Dedifferentiated amniotic fluid mesenchymal stem cell (primary cell): ENCODE results near the gene COA8.

Source experiments
- DNase-seq: peaks from one replicate; pipeline ENCODE4 v3.0.0-alpha.2; 2016; ENCODE audit errors: extremely low spot score

COA8 gene

GRCh38 chr14:103623308-103623707 lies 60.5 kb downstream of the COA8 start:
- no peak for DNase-seq

DNA sequence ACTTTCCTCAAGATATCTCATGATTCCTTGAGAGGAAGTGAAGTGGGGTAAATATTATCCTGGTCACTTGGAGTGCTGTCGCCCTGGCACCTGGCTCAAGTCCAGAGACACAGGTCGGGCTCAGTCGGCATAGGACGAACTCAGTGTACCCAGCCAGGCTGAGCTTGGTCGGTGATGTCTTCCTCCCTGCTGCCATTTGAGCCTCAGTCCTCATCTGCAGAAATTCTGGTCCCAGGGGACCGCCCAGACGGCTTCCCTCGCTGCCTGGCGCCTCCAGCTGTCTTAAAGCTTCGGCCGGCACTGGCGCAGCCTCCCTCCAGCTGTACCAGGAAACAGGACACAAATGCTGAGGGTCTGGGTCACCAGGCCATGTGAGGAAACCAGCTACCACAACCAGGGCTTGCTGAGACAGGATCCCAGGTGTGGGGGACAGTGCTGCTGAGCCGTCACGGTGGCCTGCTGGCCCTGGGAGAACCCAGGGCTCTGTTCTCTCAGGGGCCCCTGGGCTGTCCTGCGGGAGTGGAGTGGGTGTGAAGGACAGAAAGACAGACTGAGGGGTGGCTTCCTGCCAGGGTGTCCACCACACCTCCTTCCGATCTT lies 61.2 kb downstream of the COA8 start:
- DNase-seq = no peak

- DNase-seq = peak; percentile 52
These were observed 62.1 kb downstream of the COA8 start for GRCh38 chr14:103624860-103625259.

DNA sequence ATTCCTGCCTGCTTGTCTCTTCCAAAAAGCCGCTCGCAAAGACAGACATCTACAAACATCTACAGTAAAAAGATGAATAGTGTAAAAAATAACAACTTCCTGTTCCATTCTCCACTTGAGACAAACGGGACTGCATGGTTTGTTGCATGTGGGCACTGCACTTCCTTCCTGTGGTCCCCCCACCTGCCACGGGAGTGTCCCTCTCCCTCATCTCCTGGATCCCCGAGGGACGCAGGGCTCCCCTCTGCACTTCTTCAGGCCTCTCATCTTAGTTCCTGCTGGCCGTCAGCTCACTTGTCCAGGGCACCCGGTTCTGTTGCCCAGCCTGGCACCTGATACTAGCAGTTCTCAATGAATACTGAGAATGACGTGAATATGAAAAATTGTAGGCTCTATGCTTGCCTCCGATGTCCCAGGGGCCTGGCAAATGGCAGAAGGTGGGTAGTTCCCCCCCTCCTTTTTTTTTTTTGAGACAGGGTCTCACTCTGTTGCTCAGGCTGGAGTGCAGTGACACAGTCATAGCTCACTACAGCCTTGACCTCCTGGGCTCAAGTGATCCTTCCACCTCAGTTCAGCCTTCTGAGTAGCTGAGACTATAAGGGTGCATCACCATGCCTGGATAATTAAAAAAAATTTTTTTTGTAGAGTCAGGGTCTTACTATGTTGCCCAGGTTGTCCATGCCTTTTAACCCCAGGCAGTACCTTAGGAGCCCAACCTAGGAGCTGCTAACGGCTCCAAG lies 62.8 kb downstream of the COA8 start:
- DNase-seq = no peak

DNA sequence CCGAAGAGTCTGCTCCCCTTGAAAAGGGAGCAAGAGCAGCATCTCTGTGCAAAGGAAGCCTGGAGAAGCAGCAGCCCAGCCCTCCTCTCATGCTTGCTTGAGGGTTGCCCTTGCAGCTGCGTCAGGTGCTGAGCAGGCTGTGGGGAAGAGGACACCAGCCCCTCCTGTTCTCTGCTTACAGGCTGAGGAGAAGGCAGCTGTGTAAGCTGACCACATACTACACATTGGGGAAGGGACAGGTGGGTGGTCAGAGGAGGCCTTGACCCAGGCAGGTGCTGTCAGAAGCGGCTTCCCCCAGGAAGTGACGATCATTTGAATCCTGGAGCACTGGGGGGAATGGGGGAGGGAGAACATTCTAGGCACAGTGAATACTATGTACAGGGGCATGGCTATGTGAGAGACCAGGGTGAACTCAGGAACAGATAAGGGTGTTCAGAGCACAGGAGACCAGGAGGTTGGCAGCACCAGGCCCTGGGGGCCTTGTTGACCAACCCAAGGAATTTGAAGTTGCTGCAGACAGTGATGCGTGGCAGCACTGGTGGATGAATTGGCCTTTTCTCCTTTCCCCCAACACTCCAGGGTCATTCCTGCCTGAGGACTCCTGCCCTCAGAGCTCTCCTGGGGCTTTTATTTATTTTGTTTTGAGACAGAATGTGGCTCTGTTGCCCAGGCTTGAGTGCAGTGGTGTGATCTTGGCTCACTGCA lies 63.5 kb downstream of the COA8 start:
- no peak for DNase-seq

DNA sequence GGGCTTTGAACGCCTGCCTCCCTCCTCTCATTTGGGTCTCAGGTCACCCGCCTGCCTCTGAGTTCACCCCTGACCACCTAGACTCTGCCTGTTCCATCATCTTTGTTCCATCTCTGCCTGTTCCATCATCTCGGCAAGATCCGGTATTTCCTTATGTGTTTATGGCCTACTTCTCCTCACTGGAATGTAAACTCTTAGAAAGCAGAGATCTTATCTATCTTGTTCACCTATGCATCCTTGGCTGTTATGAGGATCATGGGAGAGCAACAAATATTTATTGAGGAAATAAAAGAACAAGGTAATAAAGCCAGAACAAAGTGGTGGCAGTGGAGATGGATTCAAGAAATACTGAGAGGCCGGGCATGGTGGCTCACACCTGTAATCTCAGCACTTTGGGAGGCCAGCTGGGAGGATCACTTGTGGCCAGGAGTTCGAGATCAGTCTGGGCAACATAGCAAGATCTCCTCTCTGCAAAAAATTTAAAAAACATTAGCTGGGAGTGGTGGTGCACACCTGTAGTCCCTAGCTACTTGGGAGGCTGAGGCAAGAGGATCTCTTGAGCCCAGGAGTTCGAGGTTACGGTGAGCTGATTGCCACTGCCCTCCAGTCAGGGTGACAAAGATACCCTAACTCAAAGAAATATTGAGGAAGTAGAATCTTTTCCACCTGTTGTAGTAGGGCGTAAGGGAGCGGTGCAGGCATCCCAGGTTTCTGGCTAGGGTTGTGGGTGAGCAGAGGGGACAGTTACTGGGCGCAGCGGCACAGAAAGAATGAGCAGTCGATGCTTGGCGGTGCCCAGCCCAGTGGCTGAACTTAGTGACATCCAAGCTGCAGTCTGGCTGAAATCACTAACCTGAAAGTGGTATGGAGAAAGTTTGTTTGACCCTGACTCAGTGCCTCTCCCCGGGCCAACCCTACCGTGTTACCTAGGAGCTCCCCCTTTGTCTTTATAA lies 64.6 kb downstream of the COA8 start:
- DNase-seq = no peak

DNA sequence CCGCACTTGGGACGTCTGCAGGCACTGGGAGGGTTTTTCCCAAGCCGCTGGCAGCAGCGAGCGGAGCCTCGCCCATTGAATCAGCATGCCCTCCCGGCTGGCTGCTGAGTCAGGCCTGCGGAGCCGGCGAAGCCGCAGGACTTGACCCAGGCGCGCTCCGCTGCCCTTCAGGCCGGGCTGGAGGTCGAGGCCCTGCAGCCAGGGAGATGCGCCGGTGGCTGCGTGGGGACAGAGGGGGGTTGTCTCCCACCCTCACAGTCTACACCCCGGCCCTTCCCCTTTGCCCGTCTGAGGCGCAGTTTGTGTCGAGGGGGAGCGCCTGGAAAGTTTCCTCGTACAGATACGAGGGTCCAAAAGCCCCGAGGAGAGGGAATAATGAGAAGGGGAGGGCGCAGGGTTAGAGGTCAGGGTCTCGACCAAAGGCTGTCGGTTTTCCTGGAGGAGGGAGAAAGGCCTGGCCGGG lies 65.5 kb downstream of the COA8 start:
- DNase-seq = peak; percentile 69

- peak; percentile 69 for DNase-seq
These were observed 66.1 kb downstream of the COA8 start, which contains the start of gene KLC1 for GRCh38 chr14:103628684-103629502. Gene KLC1 (plus strand): TSS chr14:103629211. CDS start chr14:103654565, 25,354 bp downstream.

- DNase-seq = no peak
These were observed 66.9 kb downstream of the COA8 start for GRCh38 chr14:103629503-103630121.

- no peak for DNase-seq
These were observed 67.8 kb downstream of the COA8 start for GRCh38 chr14:103630364-103631108.

DNA sequence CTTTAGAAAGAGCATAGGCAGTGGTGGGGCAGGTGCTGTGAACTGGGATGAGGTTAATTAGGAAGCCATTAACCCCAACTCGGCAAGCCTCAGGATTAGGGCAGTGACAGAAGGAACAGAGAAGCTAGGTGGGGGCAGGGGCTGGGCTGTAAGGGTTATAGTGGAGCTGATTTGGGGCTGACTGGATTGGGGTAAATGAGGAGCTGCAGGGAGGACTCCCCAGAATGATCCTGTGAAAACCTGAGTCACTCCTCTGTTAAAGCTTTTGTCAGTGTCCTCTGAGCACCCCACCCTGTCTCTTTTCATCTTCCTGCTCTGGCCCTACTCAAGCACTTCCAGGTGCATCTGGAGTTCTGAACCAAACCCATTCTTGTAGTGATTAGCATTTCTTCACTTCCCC lies 70.6 kb downstream of the COA8 start:
- no peak for DNase-seq

DNA sequence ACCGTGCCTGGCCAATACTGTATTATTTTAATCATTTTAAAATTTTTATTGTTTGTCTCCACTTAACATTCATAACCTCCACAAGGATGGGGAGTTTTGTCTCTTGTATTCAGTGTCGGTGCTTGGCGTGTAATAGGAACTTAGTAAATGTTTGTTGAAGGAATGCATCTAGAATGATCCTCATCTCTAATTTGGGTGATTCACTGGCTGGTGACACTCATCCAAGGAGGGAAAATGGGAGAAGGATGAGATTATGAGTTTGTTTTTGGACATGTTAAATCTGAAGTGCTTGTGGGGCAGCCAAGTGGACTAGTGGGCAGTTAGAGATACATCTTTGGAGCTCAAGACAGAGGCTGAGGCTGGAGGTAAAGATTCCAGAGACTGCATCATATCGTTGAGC lies 71.4 kb downstream of the COA8 start:
- DNase-seq = no peak

- DNase-seq = no peak
These were observed 75.8 kb downstream of the COA8 start for GRCh38 chr14:103638594-103638993.
